LNCAP (cell line): ENCODE measurements around the gene SLC4A9.

Experiments
- CTCF ChIP-seq: fragments of 450-650 bp; IDR thresholded peaks from 2 replicates; pipeline ENCODE4 v1.5.1; 2017; ENCODE audit warnings: mild to moderate bottlenecking

The SLC4A9 gene

GRCh38 chr5:140413230-140413629 lies 53.2 kb downstream of the SLC4A9 start:
- no peak for TF ChIP-seq CTCF

DNA sequence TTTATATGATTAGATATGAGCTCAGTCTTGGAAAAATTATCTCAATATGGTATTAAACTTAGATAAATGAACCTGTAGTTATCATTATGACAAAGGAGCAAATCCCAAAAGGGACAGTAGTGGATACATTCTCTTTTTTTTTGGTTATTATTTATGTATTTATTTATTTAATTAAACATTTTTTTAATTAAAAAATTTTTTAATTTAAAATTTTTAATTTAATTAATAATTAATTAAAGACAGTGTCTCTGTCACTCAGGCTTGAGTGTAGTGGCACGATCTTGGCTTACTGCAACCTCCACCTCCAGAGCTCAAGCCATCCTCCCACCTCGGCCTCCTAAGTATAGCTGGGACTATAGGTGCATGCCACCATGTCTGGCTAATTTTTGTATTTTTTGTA lies 57.2 kb downstream of the SLC4A9 start:
- TF ChIP-seq CTCF: no peak

- no peak for TF ChIP-seq CTCF
Measured at GRCh38 chr5:140418862-140419520, 59.0 kb downstream of the SLC4A9 start.

GRCh38 chr5:140420226-140420570 lies 60.2 kb downstream of the SLC4A9 start:
- no peak for TF ChIP-seq CTCF

DNA sequence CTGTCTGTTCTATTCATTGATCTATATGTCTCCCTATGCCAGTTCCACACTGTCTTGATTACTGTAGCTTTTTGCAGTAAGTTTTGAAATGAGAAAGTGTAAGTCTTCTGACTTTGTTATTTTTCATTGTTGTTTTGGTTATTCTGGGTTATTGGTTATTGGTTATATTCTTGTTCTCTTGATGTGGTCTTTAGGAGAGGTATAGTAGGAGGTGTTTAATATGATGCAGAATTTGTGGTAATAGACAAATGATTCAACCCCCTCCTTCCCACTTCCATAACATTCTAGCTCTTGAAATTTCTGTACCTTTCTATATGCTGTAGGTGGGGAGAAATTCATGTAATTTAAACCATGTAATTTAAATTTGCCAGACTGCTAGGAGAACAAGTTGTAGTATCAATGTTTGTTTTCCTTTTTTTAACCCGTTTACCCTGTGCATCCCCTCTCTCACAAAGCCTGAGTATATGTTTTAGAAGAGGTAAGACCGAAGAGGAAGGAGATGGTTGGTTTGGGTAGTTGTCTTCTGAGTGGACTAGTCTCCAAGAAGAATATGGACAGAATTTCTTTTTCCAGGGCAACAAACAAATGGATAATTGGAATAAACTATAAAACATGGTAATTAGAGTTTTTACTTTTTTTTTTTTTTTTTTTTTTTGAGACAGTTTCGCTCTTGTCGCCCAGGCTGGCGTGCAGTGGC lies 60.8 kb downstream of the SLC4A9 start:
- TF ChIP-seq CTCF: no peak

DNA sequence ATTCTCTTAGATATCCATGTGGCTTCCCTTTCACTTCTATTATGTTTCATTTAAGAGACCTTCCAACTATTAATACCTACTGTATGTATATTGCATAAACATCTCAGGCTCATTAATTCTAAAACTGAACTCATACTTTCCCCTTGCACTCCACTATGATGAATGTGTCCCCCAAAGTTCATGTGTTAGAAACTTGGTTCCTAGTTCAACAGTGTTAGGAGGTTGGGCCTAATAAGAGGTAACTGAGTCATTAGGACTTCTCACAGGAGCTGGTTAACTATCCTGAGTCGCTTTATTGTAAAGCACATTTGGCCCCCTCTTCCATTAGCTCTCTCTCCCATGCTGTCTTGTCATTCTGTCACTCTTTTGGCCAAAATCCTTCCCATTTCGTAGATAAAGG lies 63.6 kb downstream of the SLC4A9 start:
- TF ChIP-seq CTCF: no peak

GRCh38 chr5:140424135-140424534 lies 64.1 kb downstream of the SLC4A9 start:
- no peak for TF ChIP-seq CTCF
